GM19238 (cell line): Measurements from ENCODE around the gene NATD1.
"Not testable (repeated sequence)": the region's sequence is repeated elsewhere in the genome, so short reads cannot be mapped to it uniquely, and the experiment has no call there.

Experiments used
- DNase-seq: peaks from one replicate; pipeline ENCODE4 v3.0.0; 2011; ENCODE audit warnings: low spot score; ENCODE audit not compliant: insufficient read length

Gene NATD1

GRCh38 chr17:21247552-21248258 lies 5.5 kb downstream of the NATD1 start:
- DNase-seq, result no peak

DNA sequence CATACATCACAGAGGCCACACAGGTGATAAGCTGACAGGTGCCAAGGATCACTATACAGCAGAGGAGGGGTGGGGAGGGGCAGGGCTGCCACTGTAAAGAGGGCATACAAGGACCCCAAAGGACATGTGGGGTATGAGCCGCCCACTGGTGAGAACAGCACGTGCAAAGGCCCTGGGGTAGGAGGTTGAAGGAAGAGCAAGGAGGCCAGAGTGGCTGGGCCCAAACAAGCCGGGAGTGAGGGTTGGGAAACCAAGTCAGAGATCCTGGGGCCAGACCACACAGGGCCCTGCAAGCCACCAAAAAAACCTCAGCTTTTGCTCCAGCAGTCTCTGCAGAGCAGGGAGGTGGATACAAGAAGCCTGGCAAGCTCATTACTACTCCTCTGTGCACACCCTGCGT lies 6.5 kb downstream of the NATD1 start:
- no peak for DNase-seq

- no peak for DNase-seq
Measured at GRCh38 chr17:21245639-21246084, 7.5 kb downstream of the NATD1 start.

GRCh38 chr17:21243516-21244303 lies 9.5 kb downstream of the NATD1 start:
- no peak for DNase-seq

DNA sequence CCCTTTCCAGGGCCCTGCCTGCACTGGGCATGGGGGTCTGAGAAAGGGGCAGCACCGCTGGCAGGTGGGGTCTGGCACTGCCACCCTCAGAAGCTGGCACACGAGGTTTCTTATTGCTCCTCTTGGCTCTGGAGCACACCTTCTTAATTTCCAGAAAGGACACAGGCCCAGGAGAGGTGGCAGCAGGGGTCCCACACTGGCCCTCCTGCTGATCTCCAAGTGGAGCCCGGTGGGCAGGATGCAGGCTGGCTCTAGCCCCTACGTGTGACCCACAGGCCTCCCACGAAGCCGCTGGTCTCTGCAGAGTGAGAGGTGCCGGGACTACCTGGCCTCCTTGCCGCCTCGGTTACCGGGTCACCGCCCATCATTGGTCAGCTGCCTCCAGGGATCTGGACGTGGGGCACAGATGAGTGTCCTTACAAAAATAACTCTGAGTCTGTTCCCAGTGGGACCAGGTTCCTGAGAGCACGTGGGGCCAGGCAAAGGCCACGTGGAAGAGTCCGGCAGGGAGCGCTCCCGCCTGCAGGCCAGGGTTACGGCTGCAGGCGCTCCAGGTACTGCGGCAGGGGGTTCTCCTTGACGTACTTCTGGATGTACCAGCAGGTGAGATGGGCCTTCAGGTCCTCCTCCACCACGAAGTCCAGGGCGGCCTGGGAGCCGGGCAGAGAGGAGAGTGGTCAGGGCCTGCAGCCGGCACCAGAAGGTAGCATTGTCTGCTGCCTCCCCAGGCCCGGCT lies 10.3 kb downstream of the NATD1 start:
- DNase-seq, result no peak

- DNase-seq, result no peak
Measured at GRCh38 chr17:21242026-21242697, 11.0 kb downstream of the NATD1 start.

DNA sequence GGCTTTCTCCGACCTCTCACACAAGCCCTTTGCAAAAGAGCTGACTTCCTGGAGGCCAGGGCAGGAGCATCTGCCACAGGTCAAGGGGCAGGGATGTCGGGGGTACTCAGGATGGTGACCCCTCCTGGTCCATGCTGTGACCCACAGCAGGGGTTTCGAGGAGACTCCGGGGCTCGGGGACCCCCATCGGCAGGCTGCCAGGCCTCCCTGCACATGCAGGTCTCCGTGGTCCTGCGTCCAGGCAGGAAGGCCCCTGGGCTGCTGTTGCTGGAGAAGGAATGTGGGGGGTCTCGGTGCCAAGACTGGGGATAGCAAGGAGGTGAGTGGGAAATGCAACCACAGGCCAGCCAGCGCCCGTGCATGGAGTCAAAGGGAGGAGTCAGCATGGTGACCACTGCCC lies 11.6 kb downstream of the NATD1 start:
- no peak for DNase-seq

GRCh38 chr17:21240369-21241055 lies 12.7 kb downstream of the NATD1 start:
- DNase-seq, result no peak

DNA sequence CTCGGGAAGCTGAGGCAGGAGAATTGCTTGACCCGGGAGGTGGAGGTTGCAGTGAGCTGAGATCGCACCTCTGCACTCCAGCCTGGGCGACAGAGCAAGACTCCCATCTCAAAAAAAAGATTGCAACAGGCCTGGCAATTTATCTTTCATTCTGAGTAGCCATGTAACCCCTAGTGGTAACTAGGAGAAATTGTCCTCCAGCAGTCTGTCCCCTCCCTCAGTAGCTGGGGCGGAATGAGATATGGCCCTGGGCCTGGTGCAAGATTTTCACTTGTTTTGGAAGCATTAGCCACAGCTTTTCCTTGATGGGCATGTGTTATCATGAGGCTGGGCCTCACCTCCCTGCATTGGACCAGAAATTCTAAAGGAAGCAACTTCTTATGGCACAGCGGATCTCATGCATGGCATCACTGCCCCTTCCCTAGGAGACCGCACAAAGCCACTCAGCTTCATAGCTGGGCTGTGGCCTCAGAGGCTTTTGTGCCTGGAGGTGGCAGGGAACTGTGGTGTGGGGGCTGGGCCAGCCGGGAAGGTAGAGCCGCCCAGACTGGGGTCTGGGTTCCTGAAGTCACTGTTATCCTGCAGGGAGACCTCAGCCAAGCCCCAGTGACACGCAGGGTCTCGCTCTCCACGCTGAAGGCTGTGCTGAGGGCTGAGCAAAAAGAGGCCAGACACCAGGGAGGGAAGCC lies 13.4 kb downstream of the NATD1 start:
- DNase-seq, result peak; percentile 48

DNA sequence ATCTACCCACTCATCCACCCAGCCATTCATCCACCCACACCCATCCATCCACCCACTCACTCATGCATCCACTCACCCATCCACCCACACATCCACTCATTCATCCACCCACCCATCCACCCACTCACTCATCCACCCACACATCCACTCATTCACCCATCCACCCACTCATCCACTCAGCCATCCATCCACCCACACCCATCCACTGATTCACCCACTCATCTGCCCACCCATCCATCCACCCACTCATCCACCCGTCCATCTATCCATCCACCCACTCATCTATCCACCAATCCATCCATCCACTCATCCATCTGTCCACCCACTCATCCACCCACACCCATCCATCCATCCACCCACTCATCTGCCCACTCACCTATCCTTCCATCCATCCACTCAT lies 17.3 kb downstream of the NATD1 start:
- no peak for DNase-seq

DNA sequence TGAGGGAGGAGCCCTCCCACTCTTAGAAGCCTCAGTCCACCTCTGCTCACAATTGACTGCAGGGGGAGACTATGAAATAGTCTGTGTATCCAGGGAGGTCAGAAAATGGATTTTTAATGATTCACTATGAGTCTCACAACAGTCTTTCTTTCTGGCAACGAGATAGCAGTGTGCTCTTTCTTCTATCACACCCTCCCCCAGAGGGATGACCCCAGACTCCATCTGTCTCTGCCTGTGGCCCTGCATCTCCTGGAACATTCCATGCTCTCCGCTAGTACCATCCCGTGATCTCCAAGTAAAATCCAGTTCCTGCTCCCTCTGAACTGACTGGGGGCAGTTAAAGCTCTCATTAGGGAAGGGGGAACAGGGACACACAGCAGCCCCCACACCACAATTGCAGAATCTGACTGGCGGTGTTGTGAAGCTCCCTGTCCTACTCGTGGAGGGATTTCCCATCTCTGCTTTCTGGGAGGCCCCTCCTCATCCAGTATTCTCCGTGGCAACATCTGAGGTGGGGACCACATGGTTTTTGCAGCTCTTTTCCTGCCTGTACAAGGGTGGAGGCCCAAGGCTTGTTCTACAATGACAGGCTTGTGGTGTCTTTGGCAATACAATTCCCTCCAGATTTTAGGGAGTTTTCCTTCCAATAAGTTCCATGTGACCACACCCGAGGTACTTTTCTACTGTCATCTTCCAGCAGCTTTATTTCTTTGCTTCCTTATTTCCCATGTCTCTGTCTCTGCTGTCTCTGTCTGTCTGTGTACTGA lies 19.4 kb downstream of the NATD1 start:
- no peak for DNase-seq

- DNase-seq, result no peak
Measured at GRCh38 chr17:21232033-21232749, 21.0 kb downstream of the NATD1 start.

GRCh38 chr17:21231533-21231932 lies 21.7 kb downstream of the NATD1 start:
- DNase-seq, result no peak

- no peak for DNase-seq
Measured at GRCh38 chr17:21228845-21229244, 24.4 kb downstream of the NATD1 start.

DNA sequence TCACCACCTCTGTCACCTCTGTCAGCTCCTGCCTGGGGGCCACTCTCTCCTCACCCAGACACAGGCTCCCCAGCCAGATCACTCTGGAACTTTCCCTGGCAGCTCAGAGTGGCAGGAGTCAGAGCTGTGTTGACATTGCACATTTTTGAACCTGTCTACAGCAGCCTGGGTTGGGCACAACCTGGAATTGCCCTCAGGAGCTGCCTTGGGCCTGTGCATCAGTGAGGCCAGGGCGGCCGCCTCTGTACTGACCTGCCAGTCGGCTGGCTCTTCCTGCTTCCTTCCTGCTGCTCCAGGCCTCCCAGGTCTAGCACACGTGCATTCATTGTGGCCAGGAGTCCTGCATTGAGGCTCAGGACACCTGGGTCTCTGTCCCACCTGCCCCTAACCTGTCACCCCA lies 25.1 kb downstream of the NATD1 start:
- no peak for DNase-seq

DNA sequence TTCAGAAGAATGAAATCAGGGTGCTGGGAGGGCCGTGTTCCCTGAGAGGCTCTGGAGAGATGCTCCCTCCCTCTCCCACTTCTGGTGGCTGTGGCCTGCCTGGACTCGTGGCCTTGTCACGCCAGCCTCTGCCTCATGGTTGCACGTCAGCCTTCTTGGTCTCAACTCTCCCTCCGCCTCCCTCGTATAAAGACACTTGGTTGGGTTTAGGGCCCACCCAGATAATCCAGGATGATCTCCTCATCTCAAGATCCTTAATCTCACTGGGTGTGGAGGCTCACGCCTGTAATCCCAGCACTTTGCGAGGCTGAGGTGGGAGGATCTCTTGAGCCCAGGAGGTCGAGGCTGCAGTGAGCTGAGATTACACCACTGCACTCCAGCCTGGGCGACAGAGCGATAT lies 25.9 kb downstream of the NATD1 start:
- not testable (repeated sequence) for DNase-seq

DNA sequence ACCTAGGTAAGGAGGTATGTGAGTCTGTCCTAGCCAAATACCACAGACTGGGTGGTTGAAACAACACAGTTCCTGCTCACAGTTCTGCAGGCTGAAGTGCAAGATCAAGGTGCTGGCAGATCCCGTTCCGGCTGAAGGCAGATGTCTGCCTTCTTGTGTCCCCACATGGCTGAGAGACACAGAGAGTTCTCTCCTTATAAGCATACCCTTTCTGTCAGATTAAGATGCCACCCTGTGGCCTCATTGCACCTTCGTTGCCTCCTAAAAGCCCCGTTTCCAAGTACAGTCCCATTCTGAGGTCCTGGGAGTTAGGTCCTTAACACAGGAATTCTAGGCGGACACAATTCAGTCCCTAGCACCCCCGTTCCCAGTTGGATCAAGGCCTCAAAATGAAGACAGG lies 30.1 kb downstream of the NATD1 start:
- no peak for DNase-seq

GRCh38 chr17:21218831-21219380 lies 34.3 kb downstream of the NATD1 start:
- DNase-seq, result no peak

GRCh38 chr17:21218101-21218500 lies 35.1 kb downstream of the NATD1 start:
- no peak for DNase-seq
